Measurements from ENCODE around the gene CEP19. TPM values are rescaled to one million over a fixed set of nuclear protein-coding genes. Genes with fewer than 3 reads are reported as not detected.

Gene CEP19
- total and polyA plus RNA-seq, 12 donors, result 0.88 to 11.5 (median 3.1) TPM

DNA sequence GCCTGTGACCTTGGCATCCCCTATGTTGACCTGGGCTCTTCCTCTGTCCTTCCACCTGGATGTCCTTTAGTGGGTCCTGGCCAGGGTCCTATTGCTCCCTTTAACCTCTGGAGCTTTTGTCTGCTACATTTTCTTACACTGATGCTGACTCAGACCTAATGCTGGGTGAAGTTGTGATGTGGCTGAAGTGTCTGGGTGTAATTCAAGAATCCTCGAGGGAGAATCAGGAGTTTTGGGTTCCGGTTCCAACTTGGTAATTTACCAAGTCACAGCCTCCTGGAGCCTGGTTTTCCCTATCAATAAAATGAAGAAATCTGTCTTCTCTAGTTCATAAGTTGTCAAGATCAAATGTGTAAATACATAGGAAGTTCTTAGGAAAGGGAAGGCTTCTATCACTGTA, 25.6 kb downstream of the CEP19 start:
- intact Hi-C loops (cut with DNase I), result loop anchor here (5.0 to 10.0 kb wide), 4 partner anchors 79 to 432 kb away; no protein-coding TSS in a partner anchor
- Histone ChIP-seq H3K27me3 (peaks cover 3% of the 10 kb centered on the region), H3K27ac (no peak overlapping the region), H3K9me3 (replicated peaks in 1 of 3) (no peaks in the 10 kb centered on the region), H3K4me3 (no peak overlapping the region), H3K36me3 (replicated peaks in 1 of 2) (no peaks in the 10 kb centered on the region), H3K4me1 (replicated peaks in 1 of 2) (peaks cover 0 to 11% of the 10 kb centered on the region in 2 donors)
- no peak for DNase-seq
- TF ChIP-seq, protein P1, sequence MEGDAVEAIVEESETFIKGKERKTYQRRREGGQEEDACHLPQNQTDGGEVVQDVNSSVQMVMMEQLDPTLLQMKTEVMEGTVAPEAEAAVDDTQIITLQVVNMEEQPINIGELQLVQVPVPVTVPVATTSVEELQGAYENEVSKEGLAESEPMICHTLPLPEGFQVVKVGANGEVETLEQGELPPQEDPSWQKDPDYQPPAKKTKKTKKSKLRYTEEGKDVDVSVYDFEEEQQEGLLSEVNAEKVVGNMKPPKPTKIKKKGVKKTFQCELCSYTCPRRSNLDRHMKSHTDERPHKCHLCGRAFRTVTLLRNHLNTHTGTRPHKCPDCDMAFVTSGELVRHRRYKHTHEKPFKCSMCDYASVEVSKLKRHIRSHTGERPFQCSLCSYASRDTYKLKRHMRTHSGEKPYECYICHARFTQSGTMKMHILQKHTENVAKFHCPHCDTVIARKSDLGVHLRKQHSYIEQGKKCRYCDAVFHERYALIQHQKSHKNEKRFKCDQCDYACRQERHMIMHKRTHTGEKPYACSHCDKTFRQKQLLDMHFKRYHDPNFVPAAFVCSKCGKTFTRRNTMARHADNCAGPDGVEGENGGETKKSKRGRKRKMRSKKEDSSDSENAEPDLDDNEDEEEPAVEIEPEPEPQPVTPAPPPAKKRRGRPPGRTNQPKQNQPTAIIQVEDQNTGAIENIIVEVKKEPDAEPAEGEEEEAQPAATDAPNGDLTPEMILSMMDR (IDR thresholded peaks at IDR 0.05), result no peak
- no peak for TF ChIP-seq POLR2A (IDR thresholded peaks at IDR 0.05)
- WGBS, 4 donors, result 60 to 86% (median 81%) methylated on average over 2 of the region's 2 CpGs

DNA sequence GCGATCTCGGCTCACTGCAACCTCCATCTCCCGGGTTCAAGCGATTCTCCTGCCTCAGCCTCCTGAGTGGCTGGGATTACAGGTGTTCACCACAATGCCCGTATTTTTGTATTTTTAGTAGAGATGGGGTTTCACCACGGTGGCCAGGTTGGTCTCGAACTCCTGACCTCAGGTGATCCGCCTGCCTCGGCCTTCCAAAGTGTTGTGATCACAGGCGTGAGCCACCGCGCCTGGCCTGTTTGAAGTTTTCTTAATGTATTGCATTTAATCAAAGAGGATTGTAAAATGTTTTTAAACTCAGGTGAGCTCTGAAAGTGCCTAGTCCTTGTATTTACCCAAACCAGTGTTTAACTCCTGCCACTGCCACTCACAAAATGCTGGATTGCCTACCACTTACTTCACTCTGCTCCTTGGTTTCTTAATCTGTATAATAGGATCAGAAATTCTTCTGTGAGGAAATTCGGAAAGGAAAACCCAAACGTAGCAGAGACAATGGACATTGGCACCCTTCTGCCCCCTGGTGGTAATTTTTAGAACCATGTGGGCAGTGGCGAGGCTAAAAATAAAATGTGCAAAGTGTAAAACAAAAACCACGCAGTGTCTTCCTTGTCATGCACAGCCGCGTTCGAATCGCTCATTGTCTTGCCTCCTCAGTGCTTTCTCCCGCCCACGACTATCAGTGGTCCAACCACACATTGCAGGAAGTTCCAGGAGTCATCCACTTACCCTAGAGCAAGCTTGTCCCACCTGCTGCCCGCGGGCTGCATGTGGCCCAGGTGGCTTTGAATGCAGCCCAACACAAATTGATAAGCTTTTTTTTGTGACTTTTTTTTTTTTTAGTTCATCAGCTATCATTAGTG, 27.3 kb downstream of the CEP19 start:
- H3K27ac ChIP-seq, result no peak overlapping the region
- no peaks in the 10 kb centered on the region for H3K27me3 ChIP-seq
- peaks cover 0 to 11% of the 10 kb centered on the region in 2 donors for H3K4me1 ChIP-seq (replicated peaks in 1 of 2)
- intact Hi-C loops (cut with DNase I), result loop anchor here (5.0 to 10.0 kb wide), 4 partner anchors 77 to 430 kb away; no protein-coding TSS in a partner anchor
- WGBS, 4 donors, result 34 to 41% (median 37%) methylated on average over 24 of the region's 24 CpGs
- no peaks in the 10 kb centered on the region for H3K36me3 ChIP-seq (replicated peaks in 1 of 2)
- no peaks in the 10 kb centered on the region for H3K9me3 ChIP-seq (replicated peaks in 1 of 3)
- H3K4me3 ChIP-seq, result no peak overlapping the region
- DNase-seq, result peak; percentile 42 to 82 (median 61)
- TF ChIP-seq, protein P1 (IDR thresholded peaks at IDR 0.05), result peak; percentile 83 to 92 (median 89)
- TF ChIP-seq POLR2A (IDR thresholded peaks at IDR 0.05), result no peak

DNA sequence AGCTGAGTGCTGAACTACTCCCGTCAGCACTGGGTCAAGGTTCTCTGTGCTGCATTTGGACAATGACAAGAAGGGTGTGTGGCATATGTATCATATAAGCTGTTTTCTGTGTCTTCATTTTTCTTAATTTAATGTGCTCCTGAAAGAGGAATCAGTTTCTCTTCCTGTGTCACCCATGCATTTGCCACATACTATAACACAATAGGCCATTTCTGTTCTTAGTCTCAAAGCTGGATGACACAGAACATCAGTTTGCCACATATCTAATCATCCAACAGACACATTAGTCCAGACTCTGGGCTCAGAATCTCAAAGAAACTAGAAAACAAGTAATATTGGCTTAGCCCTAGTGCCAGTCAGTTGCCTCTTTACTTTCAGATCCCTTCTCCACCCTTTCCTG, 34.1 kb downstream of the CEP19 start:
- WGBS, 4 donors, result 26 to 47% (median 44%) methylated on average over 1 of the region's 1 CpG
- TF ChIP-seq, protein P1 (IDR thresholded peaks at IDR 0.05), result no peak
- no peak for TF ChIP-seq POLR2A (IDR thresholded peaks at IDR 0.05)
- Histone ChIP-seq H3K36me3 (replicated peaks in 1 of 2) (no peaks in the 10 kb centered on the region), H3K9me3 (replicated peaks in 1 of 3) (no peaks in the 10 kb centered on the region), H3K27me3 (peaks cover 4% of the 10 kb centered on the region), H3K4me1 (replicated peaks in 1 of 2) (no peaks in the 10 kb centered on the region), H3K27ac (no peak overlapping the region), H3K4me3 (no peak overlapping the region)
- intact Hi-C loops (cut with DNase I), result no loop called here
- no peak for DNase-seq

DNA sequence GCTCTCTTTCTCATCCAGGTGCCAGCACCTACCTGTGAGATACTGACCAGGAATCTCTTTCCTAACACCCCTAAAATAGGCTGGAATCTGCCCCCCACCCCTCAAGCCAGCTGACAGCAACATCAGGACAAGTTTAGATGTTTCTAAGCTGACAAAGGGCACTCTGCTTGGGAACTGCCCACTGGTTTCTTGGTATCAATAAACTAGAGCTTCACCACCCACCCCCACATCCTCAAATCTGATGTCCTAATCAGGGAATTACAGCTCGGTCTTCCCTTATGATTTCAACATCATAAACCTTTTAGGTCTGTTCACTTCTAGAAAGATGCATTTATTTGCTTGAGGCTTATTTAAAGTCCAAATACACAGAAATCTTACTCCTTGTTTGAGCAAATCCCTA, 34.7 kb downstream of the CEP19 start:
- Histone ChIP-seq H3K27ac (no peak overlapping the region), H3K9me3 (replicated peaks in 1 of 3) (no peaks in the 10 kb centered on the region), H3K27me3 (peaks cover 4% of the 10 kb centered on the region), H3K4me3 (no peak overlapping the region), H3K4me1 (replicated peaks in 1 of 2) (no peaks in the 10 kb centered on the region), H3K36me3 (replicated peaks in 1 of 2) (no peaks in the 10 kb centered on the region)
- TF ChIP-seq POLR2A (IDR thresholded peaks at IDR 0.05), result no peak
- TF ChIP-seq, protein P1 (IDR thresholded peaks at IDR 0.05), result no peak
- 33 to 64% (median 60%) methylated on average over 1 of the region's 1 CpG for WGBS, 4 donors
- DNase-seq, result no peak
- intact Hi-C loops (cut with DNase I), result no loop called here

Data from adrenal gland (tissue), 12 donors.